Measurements from ENCODE around the gene EPM2AIP1.
A peak's percentile ranks its signal among the peaks of the same experiment; 100 is the strongest.

The EPM2AIP1 gene

GRCh38 chr3:36944641-36945270, 48.2 kb downstream of the EPM2AIP1 start, which contains the start of gene TRANK1:
TRANK1 (minus strand) TSS chr3:36945054; CDS start chr3:36944809, 245 bp downstream.
- peak; percentile 84 to 85 for DNase-seq

- peak; percentile 4 to 15 for DNase-seq
These were observed 48.8 kb downstream of the EPM2AIP1 start for GRCh38 chr3:36944012-36944640.

GRCh38 chr3:36943601-36944000, 49.3 kb downstream of the EPM2AIP1 start:
- no peak for DNase-seq

- DNase-seq = no peak
These were observed 50.2 kb downstream of the EPM2AIP1 start for GRCh38 chr3:36942638-36943248.

GRCh38 chr3:36941658-36942057, 51.3 kb downstream of the EPM2AIP1 start:
- no peak for DNase-seq

GRCh38 chr3:36941162-36941561, 51.8 kb downstream of the EPM2AIP1 start:
- DNase-seq = no peak

GRCh38 chr3:36937492-36937891, 55.4 kb downstream of the EPM2AIP1 start:
- DNase-seq = no peak
